ENCODE measurements around the gene DDAH1.

Gene DDAH1

GRCh38 chr1:85289848-85290335 is 175.1 kb downstream of the DDAH1 start:
- TF ChIP-seq CTCF (conservative IDR thresholded peaks at IDR 0.05; ENCODE audit: low read depth): no peak
- POLR2A ChIA-PET (ENCODE audit: low non-redundant PET): interaction anchor here (1.0 kb wide), 1 partner anchor 13 kb away, joined by 3 read pairs; the partner anchor contains the start of gene BCL10
- H3K27ac ChIP-seq: peak overlapping the region; percentile 82
- CTCF ChIA-PET: no interaction called here
- no peak for DNase-seq (ENCODE audit: low spot score)

GRCh38 chr1:85289207-85289847 is 175.6 kb downstream of the DDAH1 start:
- CTCF ChIA-PET: no interaction called here
- DNase-seq (ENCODE audit: low spot score): peak; percentile 90
- H3K27ac ChIP-seq: peak overlapping the region; percentile 82
- TF ChIP-seq CTCF (conservative IDR thresholded peaks at IDR 0.05; ENCODE audit: low read depth): no peak
- POLR2A ChIA-PET (ENCODE audit: low non-redundant PET): interaction anchor here (1.0 kb wide), 1 partner anchor 13 kb away, joined by 3 read pairs; the partner anchor contains the start of gene BCL10

GRCh38 chr1:85284202-85284601 is 180.8 kb downstream of the DDAH1 start:
- no peak for TF ChIP-seq CTCF (conservative IDR thresholded peaks at IDR 0.05; ENCODE audit: low read depth)
- ChIA-PET POLR2A (ENCODE audit: low non-redundant PET) (no interaction called here), CTCF (no interaction called here)
- H3K27ac ChIP-seq: peak overlapping the region; percentile 66
- DNase-seq (ENCODE audit: low spot score): no peak

GRCh38 chr1:85283475-85284199 is 181.3 kb downstream of the DDAH1 start:
- POLR2A ChIA-PET (ENCODE audit: low non-redundant PET): no interaction called here
- H3K27ac ChIP-seq: peak overlapping the region; percentile 66
- no peak for TF ChIP-seq CTCF (conservative IDR thresholded peaks at IDR 0.05; ENCODE audit: low read depth)
- CTCF ChIA-PET: interaction anchor here (0.5 to 0.6 kb wide), 2 partner anchors 57 to 1659 kb away, joined by 3 to 5 read pairs; no protein-coding TSS in a partner anchor
- no peak for DNase-seq (ENCODE audit: low spot score)

GRCh38 chr1:85282424-85282823 is 182.5 kb downstream of the DDAH1 start:
- TF ChIP-seq CTCF (conservative IDR thresholded peaks at IDR 0.05; ENCODE audit: low read depth): no peak
- CTCF ChIA-PET: no interaction called here
- DNase-seq (ENCODE audit: low spot score): no peak
- POLR2A ChIA-PET (ENCODE audit: low non-redundant PET): no interaction called here
- H3K27ac ChIP-seq: no peak overlapping the region

GRCh38 chr1:85280636-85281035 is 184.3 kb downstream of the DDAH1 start:
- no peak for DNase-seq (ENCODE audit: low spot score)
- no peak for TF ChIP-seq CTCF (conservative IDR thresholded peaks at IDR 0.05; ENCODE audit: low read depth)
- CTCF ChIA-PET: no interaction called here
- no peak overlapping the region for H3K27ac ChIP-seq
- POLR2A ChIA-PET (ENCODE audit: low non-redundant PET): interaction anchor here (0.7 kb wide), 1 partner anchor 31 kb away, joined by 3 read pairs; no protein-coding TSS in a partner anchor

Data from RWPE1 (cell line).